HK-2 (cell line): ENCODE measurements around the gene MSL2.
A peak's percentile ranks its signal among the peaks of the same experiment; 100 is the strongest.
"Not testable (repeated sequence)": the region's sequence is repeated elsewhere in the genome, so short reads cannot be mapped to it uniquely, and the experiment has no call there.

Source experiments
- DNase-seq: peaks from one replicate; pipeline ENCODE4 v3.0.0-alpha.2; 2018; ENCODE audit not compliant: unreplicated experiment

Gene MSL2

DNA sequence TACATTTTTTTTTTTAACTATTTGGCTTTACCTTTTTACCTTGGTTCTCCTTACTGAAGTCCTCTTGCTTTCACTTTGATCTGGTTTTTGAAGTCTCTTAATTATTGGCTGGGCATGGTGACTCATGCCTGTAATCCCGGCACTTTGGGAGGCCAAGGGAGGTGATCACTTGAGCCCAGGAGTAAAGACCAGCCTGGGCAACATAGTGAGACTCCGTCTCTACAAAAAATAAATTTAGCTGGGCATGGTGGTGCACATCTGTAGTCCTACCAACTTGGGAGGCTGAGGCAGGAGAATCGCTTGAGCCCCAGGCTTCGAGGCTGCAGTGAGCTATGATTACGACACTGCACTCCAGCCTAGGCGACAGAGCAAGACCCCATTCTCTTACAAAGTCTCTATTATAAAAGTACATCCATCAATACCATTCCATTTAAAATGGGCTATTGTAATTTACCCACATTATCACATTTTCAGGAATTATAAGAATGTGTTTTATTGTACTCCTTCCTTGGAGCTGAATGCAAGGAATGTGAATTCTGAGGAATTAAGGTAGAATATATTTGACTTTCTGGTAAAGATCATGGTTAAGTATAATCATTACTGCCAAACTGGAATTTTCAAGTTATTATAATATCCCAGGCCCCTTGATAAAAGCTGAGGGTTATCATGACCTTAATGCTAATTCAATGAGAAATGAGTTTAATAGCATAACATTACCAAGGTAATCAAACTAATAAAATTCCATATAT lies 49.0 kb downstream of the MSL2 start:
- DNase-seq, result peak; percentile 28

DNA sequence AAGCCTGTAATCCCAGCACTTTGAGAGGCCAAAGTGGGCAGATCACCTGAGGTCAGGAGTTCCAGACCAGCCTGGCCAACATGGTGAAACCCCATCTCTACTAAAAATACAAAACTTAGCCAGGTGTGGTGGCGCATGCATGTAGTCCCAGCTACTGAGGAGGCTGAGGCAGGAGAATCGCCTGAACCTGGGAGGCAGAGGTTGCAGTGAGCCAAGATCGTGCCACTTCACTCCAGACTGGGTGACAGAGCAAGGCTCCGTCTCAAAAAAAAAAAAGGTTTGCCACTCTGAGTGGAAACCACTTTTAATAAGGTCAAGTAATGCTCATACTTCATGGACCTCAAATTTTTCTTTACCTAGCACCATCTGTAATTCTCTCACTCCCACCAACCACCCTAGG lies 51.7 kb downstream of the MSL2 start:
- not testable (repeated sequence) for DNase-seq

GRCh38 chr3:136142592-136142991 lies 53.5 kb downstream of the MSL2 start:
- DNase-seq, result peak; percentile 38

DNA sequence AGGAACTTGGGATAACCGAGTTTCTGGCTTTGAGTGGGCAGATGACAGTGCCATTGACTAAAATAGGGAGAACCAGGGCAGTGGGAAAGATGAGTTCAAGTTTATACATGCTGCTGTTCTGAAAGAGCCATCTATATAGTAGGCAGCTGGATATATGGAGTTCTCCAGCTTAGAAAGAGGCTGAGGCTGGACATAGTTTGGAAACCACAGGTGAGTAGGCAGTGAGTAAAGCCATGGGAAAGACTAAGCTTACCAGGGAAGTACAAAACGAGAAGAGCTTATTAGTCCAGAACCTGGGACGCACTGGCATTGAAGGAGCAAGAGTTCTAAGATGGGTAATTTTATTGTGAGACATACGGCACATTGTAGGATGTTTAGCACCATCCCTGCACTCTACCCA lies 54.2 kb downstream of the MSL2 start:
- DNase-seq, result peak; percentile 12

- DNase-seq, result no peak
Measured at GRCh38 chr3:136141291-136141785, 54.8 kb downstream of the MSL2 start.

DNA sequence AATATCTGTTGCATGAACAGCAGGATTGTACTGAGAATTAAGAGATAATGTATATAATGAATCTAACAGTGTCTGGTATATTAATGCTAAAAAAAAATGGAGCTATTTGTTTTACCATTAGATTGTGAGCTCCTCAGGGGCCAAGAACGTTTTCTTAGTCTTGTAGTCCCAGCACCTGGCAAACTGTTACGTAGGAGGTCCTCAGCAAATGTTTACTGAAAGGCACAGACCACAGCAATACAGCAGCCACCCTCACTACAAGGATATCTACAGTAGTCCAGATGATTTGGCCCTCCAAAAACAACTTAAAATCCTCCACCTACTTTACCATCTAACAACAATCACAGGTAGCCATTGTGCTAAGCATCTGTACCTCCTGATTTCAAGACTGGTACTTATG lies 59.7 kb downstream of the MSL2 start:
- no peak for DNase-seq

DNA sequence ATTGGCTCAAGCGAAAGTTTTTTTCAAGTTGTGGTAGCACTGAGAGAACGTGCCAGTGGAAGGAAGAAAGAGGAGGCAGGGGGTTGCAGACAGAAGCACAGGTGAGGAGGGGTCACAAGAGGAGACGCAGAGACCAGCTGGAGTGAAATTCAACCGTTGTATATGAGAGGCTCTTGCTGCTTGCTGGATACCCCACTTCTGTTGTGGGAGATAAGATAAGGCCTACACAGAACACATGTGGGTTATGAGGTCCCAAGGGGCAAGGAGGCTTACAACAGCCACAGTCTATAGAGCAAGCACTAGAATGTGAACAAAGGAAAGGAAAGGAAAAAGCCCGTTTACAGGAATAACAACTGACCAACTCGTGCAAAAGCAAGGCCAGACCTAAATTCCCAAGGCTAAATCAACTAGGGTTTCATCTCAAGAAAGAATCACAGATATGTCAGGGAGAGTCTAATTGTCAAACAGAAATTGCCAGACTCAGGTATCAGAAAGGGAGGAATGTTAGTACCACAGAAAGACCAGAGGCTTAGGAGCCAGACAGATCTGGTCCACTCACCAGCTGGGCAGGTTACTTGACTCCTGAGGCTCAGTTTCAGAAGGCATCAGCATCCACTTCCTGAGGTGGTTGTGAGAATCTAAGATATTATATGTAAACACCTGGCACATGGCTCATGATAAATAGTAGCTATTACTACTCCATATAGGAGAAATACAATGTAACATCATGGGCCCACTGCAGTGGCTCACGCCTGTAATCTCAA lies 60.9 kb downstream of the MSL2 start:
- DNase-seq, result no peak

DNA sequence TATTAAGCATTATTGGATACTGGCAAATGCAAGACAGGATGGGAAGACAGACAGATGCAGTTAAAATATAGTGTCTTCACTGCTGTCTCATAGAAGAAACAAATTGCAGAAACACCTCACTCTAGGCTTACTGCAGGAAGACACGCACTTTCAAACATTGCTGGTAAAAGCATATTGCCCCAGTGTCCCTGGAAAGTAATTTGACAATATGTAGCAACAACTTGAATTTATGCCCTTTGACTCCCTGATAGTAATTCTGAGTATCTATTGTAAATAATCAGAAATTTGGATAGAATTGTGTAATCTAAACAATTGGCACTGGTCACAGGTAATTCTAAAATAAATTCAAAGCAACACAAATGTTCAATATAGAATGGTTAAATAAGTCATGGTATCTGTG lies 62.0 kb downstream of the MSL2 start:
- DNase-seq, result no peak

DNA sequence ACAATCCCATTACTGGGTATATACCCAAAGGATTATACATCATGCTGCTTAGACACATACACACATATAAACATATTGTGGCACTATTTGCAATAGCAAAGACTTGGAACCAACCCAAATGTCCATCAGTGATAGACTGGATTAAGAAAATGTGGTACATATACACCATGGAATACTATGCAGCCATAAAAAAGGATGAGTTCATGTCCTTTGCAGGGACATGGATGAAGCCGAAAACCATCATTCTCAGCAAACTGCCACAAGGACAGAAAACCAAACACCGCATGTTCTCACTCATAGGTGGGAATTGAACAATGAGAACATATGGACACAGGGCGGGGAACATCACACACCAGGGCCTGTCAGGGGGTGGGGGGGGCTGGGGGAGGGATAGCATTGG lies 64.5 kb downstream of the MSL2 start:
- DNase-seq, result not testable (repeated sequence)

DNA sequence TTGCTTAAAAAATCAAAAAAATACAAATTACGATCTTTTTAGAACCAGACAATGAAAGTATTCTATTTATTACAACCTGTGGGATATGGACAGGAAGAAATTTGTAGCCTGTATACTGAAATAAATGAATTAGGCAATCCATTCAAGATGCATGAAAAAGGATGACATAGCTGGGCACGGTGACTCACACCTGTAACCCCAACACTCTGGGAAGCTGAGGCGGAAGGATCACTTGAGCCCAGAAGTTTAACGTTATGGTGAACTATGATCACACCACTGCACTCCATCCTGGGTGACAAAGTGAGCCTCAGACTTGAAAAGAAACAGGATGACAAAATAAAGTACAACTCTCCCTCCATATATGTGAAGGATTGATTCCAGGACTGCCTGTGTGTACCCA lies 74.1 kb downstream of the MSL2 start:
- DNase-seq, result no peak

GRCh38 chr3:136120373-136121348 lies 75.5 kb downstream of the MSL2 start:
- no peak for DNase-seq

GRCh38 chr3:136119783-136120182 lies 76.4 kb downstream of the MSL2 start:
- DNase-seq, result not testable (repeated sequence)

DNA sequence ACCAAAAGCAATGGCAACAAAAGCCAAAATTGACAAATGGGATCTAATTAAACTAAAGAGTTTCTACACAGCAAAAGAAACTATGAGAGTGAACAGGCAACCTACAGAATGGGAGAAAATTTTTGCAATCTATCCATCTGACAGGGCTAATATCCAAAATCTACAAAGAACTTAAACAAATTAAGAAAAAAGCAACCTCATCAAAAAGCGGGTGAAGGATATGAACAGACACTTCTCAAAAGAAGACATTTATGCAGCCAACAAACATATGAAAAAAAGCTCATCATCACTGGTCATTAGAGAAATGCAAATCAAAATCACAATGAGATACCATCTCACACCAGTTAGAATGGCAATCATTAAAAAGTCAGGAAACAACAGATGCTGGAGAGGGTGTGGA lies 76.8 kb downstream of the MSL2 start:
- not testable (repeated sequence) for DNase-seq

DNA sequence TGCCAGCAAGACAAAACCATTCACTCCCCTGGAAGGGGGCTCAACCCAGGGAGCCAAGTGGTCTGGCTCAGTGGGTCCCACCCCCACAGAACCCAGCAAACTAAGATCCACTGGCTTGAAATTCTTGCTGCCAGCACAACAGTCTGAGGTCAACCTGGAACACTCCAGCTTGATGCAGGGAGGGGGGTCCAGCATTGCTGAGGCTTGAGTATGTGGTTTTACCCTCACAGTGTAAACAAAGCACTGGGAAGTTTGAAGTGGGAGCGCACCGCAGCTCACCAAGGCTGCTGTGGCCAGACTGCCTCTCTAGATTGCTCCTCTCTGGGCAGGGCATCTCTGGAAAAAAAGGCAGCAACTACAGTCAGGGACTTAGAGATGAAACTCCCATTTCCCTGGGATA lies 81.7 kb downstream of the MSL2 start:
- DNase-seq, result no peak

- no peak for DNase-seq
Measured at GRCh38 chr3:136110481-136110880, 85.7 kb downstream of the MSL2 start.

GRCh38 chr3:136109499-136109898 lies 86.6 kb downstream of the MSL2 start:
- DNase-seq, result no peak

DNA sequence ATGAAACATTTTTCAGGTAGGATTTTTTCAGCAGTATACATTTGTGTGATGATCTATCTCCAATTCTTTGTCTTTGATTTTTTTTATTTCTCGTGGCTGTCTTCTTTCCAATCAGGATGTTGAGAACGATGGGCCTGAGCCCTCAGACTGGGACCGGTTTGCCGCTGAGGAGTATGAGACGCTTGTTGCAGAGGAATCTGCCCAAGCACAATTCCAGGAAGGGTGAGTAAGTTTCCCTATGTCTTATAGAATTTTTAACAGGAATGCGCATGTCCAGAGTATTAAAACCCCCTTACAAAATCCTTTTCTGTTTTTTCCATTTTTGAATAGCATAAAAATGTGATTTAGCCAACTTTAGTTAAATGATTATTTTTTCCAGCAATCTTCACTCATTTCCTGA lies 90.0 kb downstream of the MSL2 start:
- no peak for DNase-seq

- no peak for DNase-seq
Measured at GRCh38 chr3:136105044-136105443, 91.1 kb downstream of the MSL2 start.
